Spleen (tissue), 11 donors: ENCODE measurements around the gene KRAS. TPM values are rescaled to one million over a fixed set of nuclear protein-coding genes. Genes with fewer than 3 reads are reported as not detected.

Source experiments
- DNase-seq: peaks from one replicate; pipeline ENCODE4 v3.0.0-alpha.2; 2020
- H3K27ac ChIP-seq, 8 donors: fragments of 200-600 bp; sonication (generic) in 7 of 8; 1 replicate in 4 of 8; 2 replicates in 4 of 8; pipeline versions ENCODE4 v1.5.0 to v1.8.0; 2016 to 2021; ENCODE audit warnings: inconsistent platforms in 4 of 8, mild to moderate bottlenecking in 4 of 8, moderate library complexity in 1 of 8
- H3K27me3 ChIP-seq, 7 donors: fragments of 200-600 bp; sonication (generic) in 6 of 7; replicated peaks in 1 of 7; 1 replicate in 4 of 7; 2 replicates in 3 of 7; pipeline versions ENCODE4 v1.5.0 to v1.8.0; 2016 to 2021; ENCODE audit warnings: inconsistent platforms in 3 of 7, mild to moderate bottlenecking in 1 of 7
- H3K36me3 ChIP-seq, 6 donors: fragments of 200-600 bp; sonication (generic) in 5 of 6; 1 replicate in 4 of 6; 2 replicates in 2 of 6; pipeline versions ENCODE4 v1.5.0 to v1.8.0; 2016 to 2021; ENCODE audit warnings: inconsistent platforms in 2 of 6
- H3K4me1 ChIP-seq, 6 donors: fragments of 200-600 bp; sonication (generic) in 5 of 6; 1 replicate in 3 of 6; 2 replicates in 3 of 6; pipeline versions ENCODE4 v1.5.0 to v1.8.0; 2016 to 2021; ENCODE audit warnings: inconsistent platforms in 3 of 6
- H3K4me3 ChIP-seq, 8 donors: fragments of 200-600 bp; sonication (generic) in 7 of 8; 1 replicate in 4 of 8; 2 replicates in 4 of 8; pipeline versions ENCODE4 v1.5.0 to v1.8.0; 2016 to 2021; ENCODE audit warnings: inconsistent platforms in 4 of 8, mild to moderate bottlenecking in 4 of 8, moderate library complexity in 2 of 8
- H3K9me3 ChIP-seq, 8 donors: fragments of 200-600 bp; sonication (generic) in 7 of 8; 1 replicate in 4 of 8; 2 replicates in 4 of 8; pipeline versions ENCODE4 v1.5.0 to v1.8.0; 2016 to 2021; ENCODE audit warnings: inconsistent platforms in 4 of 8
- CTCF ChIP-seq, 11 experiments: fragments of 200-600 bp in 7 of 11; fragments of 450-650 bp in 4 of 11; sonication (generic) in 4 of 11; IDR thresholded peaks in 8 of 11; conservative IDR thresholded peaks in 3 of 11; 1 replicate in 7 of 11; 2 replicates in 4 of 11; pipeline versions ENCODE4 v1.4.0 to v1.8.0; 2016 to 2021; ENCODE audit warnings: antibody characterized with exemption in 11 of 11, inconsistent platforms in 4 of 11, mild to moderate bottlenecking in 1 of 11
- POLR2A ChIP-seq, 3 donors: fragments of 450-650 bp; IDR thresholded peaks; one replicate each; pipeline ENCODE4 v1.5.1; 2017; ENCODE audit warnings: antibody characterized with exemption in 3 of 3, mild to moderate bottlenecking in 1 of 3
- POLR2AphosphoS5 ChIP-seq, 3 donors: sonication (generic); formaldehyde crosslinking; IDR thresholded peaks; one replicate each; pipeline ENCODE4 v1.5.1; 2017; ENCODE audit warnings: antibody characterized with exemption in 3 of 3
- WGBS, 5 donors: extraction: QIAGEN DNeasy Blood & Tissue Kit in 3 of 5; methylation state at CpG; one replicate each; pipeline versions ENCODE4 v1.1.5 to v1.1.7; 2013 to 2018; 5-methylcytosine and 5-hydroxymethylcytosine counted together
- intact Hi-C: fragments of 100-400 bp; cut with DNase I; formaldehyde crosslinking; loops from one replicate; pipeline ENCODE4 v1.15.0; 2023; ENCODE audit warnings: low total_unique reads
- polyA plus RNA-seq, 3 donors: library from polyadenylated mRNA; stranded (reverse); fragments of 200-250 nt; gene quantifications; one replicate each; pipeline ENCODE4 v1.2.1, GENCODE V29; 2013
- total RNA-seq, 7 donors: library from RNA; depleted of rRNA in 3 of 7; stranded (reverse); fragments of >200 nt in 3 of 7; fragmentation: NEBNext Ultra II Directional in 4 of 7; extraction: Animal tissue kit (Norgen Biotek cat#: 25700) in 4 of 7; gene quantifications; one replicate each; pipeline versions ENCODE4 v1.1.0 to v1.2.1, GENCODE V29; 2016 to 2021
- donor health status: healthy with polysubstance abuse.
- donor health status: DM: no; HTN: no; CAD: no; lungs with moderate emphysema.
- donor health status: DM: no; HTN: no; CAD: no.
- donor health status: Bipolar disorder and iron deficiency.
- donor health status: healthy.
- donor health status: DM: no; HTN: no; CAD: no.
- donor health status: DM: yes; HTN: yes; CAD: no.

Gene KRAS
- total and polyA plus RNA-seq, 10 donors, result 5.6 to 30.3 (median 21.2) TPM

- peaks cover 0 to 13% (median 8%) of the 10 kb centered on the region in 8 donors for H3K9me3 ChIP-seq
- intact Hi-C loops, result no loop called here
- no peak overlapping the region for H3K27ac ChIP-seq
- no peak overlapping the region for H3K4me3 ChIP-seq
- WGBS, 5 donors, result 85 to 95% (median 92%) methylated on average over 2 of the region's 2 CpGs
- H3K27me3 ChIP-seq, result no peaks in the 10 kb centered on the region
- no peaks in the 10 kb centered on the region for H3K36me3 ChIP-seq
- peaks cover 7 to 12% (median 8%) of the 10 kb centered on the region in 6 donors for H3K4me1 ChIP-seq
- DNase-seq, result no peak
- no peak for TF ChIP-seq POLR2A (IDR thresholded peaks at IDR 0.05)
- no peak for TF ChIP-seq CTCF (IDR thresholded peaks at IDR 0.05 in 8 of 11, conservative IDR thresholded peaks at IDR 0.05 in 3 of 11)
- TF ChIP-seq POLR2AphosphoS5 (IDR thresholded peaks at IDR 0.05), result no peak
Observed at GRCh38 chr12:25287610-25288009, 36.9 kb upstream of the KRAS start.

DNA sequence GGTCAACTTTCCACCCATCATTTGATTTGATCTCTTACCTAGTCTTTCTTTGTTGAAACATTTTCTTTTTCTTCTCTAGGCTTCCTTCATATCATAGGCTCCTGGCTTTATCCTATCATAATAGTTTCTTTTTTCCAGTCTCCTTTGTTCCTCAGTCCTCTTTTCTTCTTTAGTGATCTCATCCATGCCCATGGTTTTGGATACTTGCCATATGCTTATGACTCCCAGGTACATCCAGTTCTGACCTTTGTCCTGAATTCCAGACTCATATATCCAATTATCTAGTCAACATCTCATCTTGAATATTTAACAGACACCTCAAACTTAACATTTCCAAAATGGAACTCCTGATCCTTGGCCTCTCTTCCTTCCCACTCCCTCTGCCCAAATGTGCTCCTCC is 36.1 kb upstream of the KRAS start:
- intact Hi-C loops, result no loop called here
- Histone ChIP-seq H3K9me3 (peaks cover 0 to 13% (median 8%) of the 10 kb centered on the region in 8 donors), H3K36me3 (no peaks in the 10 kb centered on the region), H3K27me3 (no peaks in the 10 kb centered on the region), H3K4me3 (no peak overlapping the region), H3K27ac (no peak overlapping the region), H3K4me1 (peaks cover 7 to 13% (median 8%) of the 10 kb centered on the region in 6 donors)
- DNase-seq, result no peak
- TF ChIP-seq POLR2AphosphoS5 (IDR thresholded peaks at IDR 0.05) (no peak), CTCF (IDR thresholded peaks at IDR 0.05 in 8 of 11, conservative IDR thresholded peaks at IDR 0.05 in 3 of 11) (no peak), POLR2A (IDR thresholded peaks at IDR 0.05) (no peak)

- DNase-seq, result no peak
- intact Hi-C loops, result no loop called here
- peaks cover 0 to 4% (median under 1%) of the 10 kb centered on the region in 8 donors for H3K9me3 ChIP-seq
- no peak overlapping the region for H3K27ac ChIP-seq
- peaks cover 7 to 20% (median 8%) of the 10 kb centered on the region in 6 donors for H3K4me1 ChIP-seq
- no peak for TF ChIP-seq POLR2AphosphoS5 (IDR thresholded peaks at IDR 0.05)
- no peak overlapping the region for H3K4me3 ChIP-seq
- H3K27me3 ChIP-seq, result no peaks in the 10 kb centered on the region
- H3K36me3 ChIP-seq, result no peaks in the 10 kb centered on the region
- WGBS, 5 donors, result 92 to 98% (median 97%) methylated on average over 4 of the region's 4 CpGs
Observed at GRCh38 chr12:25284024-25284423, 33.3 kb upstream of the KRAS start.

GRCh38 chr12:25283006-25283405 is 32.3 kb upstream of the KRAS start:
- H3K27me3 ChIP-seq, result no peaks in the 10 kb centered on the region
- H3K4me3 ChIP-seq, result no peak overlapping the region
- peaks cover 7 to 20% (median 8%) of the 10 kb centered on the region in 6 donors for H3K4me1 ChIP-seq
- TF ChIP-seq POLR2A (IDR thresholded peaks at IDR 0.05) (no peak), POLR2AphosphoS5 (IDR thresholded peaks at IDR 0.05) (no peak), CTCF (IDR thresholded peaks at IDR 0.05 in 8 of 11, conservative IDR thresholded peaks at IDR 0.05 in 3 of 11) (no peak)
- 66 to 68% (median 67%) methylated on average over 3 of the region's 3 CpGs for WGBS, 5 donors
- DNase-seq, result no peak
- intact Hi-C loops, result no loop called here
- no peaks in the 10 kb centered on the region for H3K9me3 ChIP-seq
- H3K36me3 ChIP-seq, result no peaks in the 10 kb centered on the region
- H3K27ac ChIP-seq, result no peak overlapping the region

DNA sequence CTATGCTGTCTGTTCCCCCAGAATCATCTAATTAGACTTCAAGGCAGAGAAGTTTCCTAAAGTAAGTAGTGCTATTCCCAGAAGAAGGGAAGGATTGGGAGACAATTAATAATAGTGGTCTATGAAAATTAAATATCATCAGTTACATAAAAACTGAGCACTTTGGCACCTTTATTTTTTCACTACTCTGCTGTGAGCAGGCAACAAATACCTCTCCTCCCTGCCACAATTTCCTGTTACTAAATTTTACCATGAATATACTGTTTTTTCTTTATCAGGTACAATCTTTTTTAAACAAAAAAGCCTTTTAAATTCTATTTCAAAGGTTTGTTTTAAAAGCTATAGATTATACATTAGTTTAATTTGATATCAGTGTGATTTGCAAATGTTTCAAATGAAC is 29.4 kb upstream of the KRAS start:
- no peaks in the 10 kb centered on the region for H3K27me3 ChIP-seq
- TF ChIP-seq POLR2AphosphoS5 (IDR thresholded peaks at IDR 0.05) (no peak), CTCF (IDR thresholded peaks at IDR 0.05 in 8 of 11, conservative IDR thresholded peaks at IDR 0.05 in 3 of 11) (no peak), POLR2A (IDR thresholded peaks at IDR 0.05) (no peak)

More for the DNA sequence above, 29.4 kb upstream of the KRAS start:
- Histone ChIP-seq H3K4me3 (no peak overlapping the region), H3K36me3 (no peaks in the 10 kb centered on the region), H3K27ac (peak overlapping the region in 1 of 8 donors; percentile 36), H3K9me3 (no peaks in the 10 kb centered on the region), H3K4me1 (peaks cover 7 to 20% (median 8%) of the 10 kb centered on the region in 6 donors)
- no peak for DNase-seq
- intact Hi-C loops, result no loop called here
